ENCODE results near the gene KCTD21.
"Not testable (repeated sequence)": the region's sequence is repeated elsewhere in the genome, so short reads cannot be mapped to it uniquely, and the experiment has no call there.

- not testable (repeated sequence) for TF ChIP-seq POLR2A, CTCF (IDR thresholded peaks at IDR 0.05)
Measured at GRCh38 chr11:78233046-78233445, 44.6 kb upstream of the KCTD21 start.

Measured in tibial nerve (tissue), 3 donors.